Fibroblast of skin of left biceps (primary cell): Measurements from ENCODE around the gene NOS2.
"Not testable (repeated sequence)": the region's sequence is repeated elsewhere in the genome, so short reads cannot be mapped to it uniquely, and the experiment has no call there.

Experiments used
- DNase-seq, 2 experiments: peaks; one replicate each; pipeline ENCODE4 v3.0.0-alpha.2; 2013; ENCODE audit warnings: low read depth in 2 of 2

Gene NOS2

GRCh38 chr17:27800522-27800921 lies at the start of gene NOS2:
TSS of gene NOS2 (minus strand) at chr17:27800529. CDS start at chr17:27798809, 1,720 bp downstream.
- no peak for DNase-seq

- DNase-seq = no peak
Measured at GRCh38 chr17:27849474-27850185, 49.3 kb upstream of the NOS2 start.

GRCh38 chr17:27848931-27849330 lies 48.6 kb upstream of the NOS2 start:
- DNase-seq = no peak

GRCh38 chr17:27846808-27847307 lies 46.5 kb upstream of the NOS2 start:
- not testable (repeated sequence) for DNase-seq

GRCh38 chr17:27846042-27846655 lies 45.8 kb upstream of the NOS2 start:
- no peak for DNase-seq

- DNase-seq = no peak
Measured at GRCh38 chr17:27845264-27846041, 45.1 kb upstream of the NOS2 start.

- no peak for DNase-seq
Measured at GRCh38 chr17:27840688-27841087, 40.4 kb upstream of the NOS2 start.

- DNase-seq = not testable (repeated sequence)
Measured at GRCh38 chr17:27840406-27840678, 40.0 kb upstream of the NOS2 start.

GRCh38 chr17:27839571-27840405 lies 39.5 kb upstream of the NOS2 start:
- not testable (repeated sequence) for DNase-seq

GRCh38 chr17:27838607-27839006 lies 38.3 kb upstream of the NOS2 start:
- DNase-seq = not testable (repeated sequence)

GRCh38 chr17:27837769-27838168 lies 37.4 kb upstream of the NOS2 start:
- DNase-seq = not testable (repeated sequence)

GRCh38 chr17:27836651-27837050 lies 36.3 kb upstream of the NOS2 start:
- DNase-seq = no peak

GRCh38 chr17:27834571-27834970 lies 34.2 kb upstream of the NOS2 start:
- no peak for DNase-seq

GRCh38 chr17:27832831-27833230 lies 32.5 kb upstream of the NOS2 start:
- DNase-seq = no peak

GRCh38 chr17:27829888-27830287 lies 29.6 kb upstream of the NOS2 start:
- DNase-seq = not testable (repeated sequence)

- DNase-seq = not testable (repeated sequence)
Measured at GRCh38 chr17:27829143-27829711, 28.9 kb upstream of the NOS2 start.

- no peak for DNase-seq
Measured at GRCh38 chr17:27825459-27825858, 25.1 kb upstream of the NOS2 start.

- DNase-seq = no peak
Measured at GRCh38 chr17:27824745-27825144, 24.4 kb upstream of the NOS2 start.

- DNase-seq = no peak
Measured at GRCh38 chr17:27824176-27824715, 23.9 kb upstream of the NOS2 start.

GRCh38 chr17:27822108-27822507 lies 21.8 kb upstream of the NOS2 start:
- not testable (repeated sequence) for DNase-seq

- no peak for DNase-seq
Measured at GRCh38 chr17:27821318-27821717, 21.0 kb upstream of the NOS2 start.
